Endodermal cell (in vitro differentiated cells): ENCODE measurements around the gene HOGA1. TPM values are rescaled to one million over a fixed set of nuclear protein-coding genes. Genes with fewer than 3 reads are reported as not detected.

Source experiments
- DNase-seq: peaks from one replicate; pipeline ENCODE4 v3.0.0-alpha.2; 2017
- H3K27ac ChIP-seq: 2 replicates; pipeline ENCODE4 v1.5.1; 2013; ENCODE audit warnings: mild to moderate bottlenecking, low read depth, low read length, moderate library complexity
- H3K27me3 ChIP-seq: 2 replicates; pipeline ENCODE4 v1.6.1; 2013; ENCODE audit warnings: mild to moderate bottlenecking, low read length, moderate library complexity; ENCODE audit not compliant: insufficient read depth, control insufficient read depth, poor library complexity, severe bottlenecking
- H3K36me3 ChIP-seq: 2 replicates; pipeline ENCODE4 v1.7.0; 2013; ENCODE audit warnings: mild to moderate bottlenecking, low read length, moderate library complexity; ENCODE audit not compliant: control insufficient read depth, insufficient read depth
- H3K4me1 ChIP-seq: one replicate; pipeline ENCODE4 v1.7.0; 2013; ENCODE audit warnings: low read length; ENCODE audit not compliant: control insufficient read depth, insufficient read depth
- H3K4me3 ChIP-seq: 2 replicates; pipeline ENCODE4 v1.5.1; 2013; ENCODE audit warnings: mild to moderate bottlenecking, low read length, moderate library complexity
- H3K9ac ChIP-seq: 2 replicates; pipeline ENCODE4 v1.6.1; 2013; ENCODE audit warnings: mild to moderate bottlenecking, low read length, moderate library complexity; ENCODE audit not compliant: poor library complexity, severe bottlenecking; ENCODE audit errors: extremely low read depth
- H3K9me3 ChIP-seq: 2 replicates; pipeline ENCODE4 v1.6.1; 2013; ENCODE audit warnings: mild to moderate bottlenecking, low read length, moderate library complexity; ENCODE audit not compliant: control insufficient read depth
- H3K27ac Mint-ChIP-seq: 2 replicates; pipeline ENCODE4 v1.8.0; 2020; ENCODE audit warnings: mixed read lengths
- H3K27me3 Mint-ChIP-seq: 2 replicates; pipeline ENCODE4 v1.8.0; 2021; ENCODE audit warnings: mild to moderate bottlenecking, mixed read lengths; ENCODE audit not compliant: insufficient read depth
- H3K36me3 Mint-ChIP-seq: 2 replicates; pipeline ENCODE4 v1.8.0; 2020; ENCODE audit warnings: low read depth, mixed read lengths
- H3K4me1 Mint-ChIP-seq: 2 replicates; pipeline ENCODE4 v1.8.0; 2020; ENCODE audit warnings: mixed read lengths
- H3K4me3 Mint-ChIP-seq: 2 replicates; pipeline ENCODE4 v1.8.0; 2020; ENCODE audit warnings: mild to moderate bottlenecking, moderate library complexity, mixed read lengths
- H3K9me3 Mint-ChIP-seq: 2 replicates; pipeline ENCODE4 v1.8.0; 2020; ENCODE audit warnings: mild to moderate bottlenecking, mixed read lengths
- WGBS, 2 experiments: methylation state at CpG; one replicate each; pipeline versions ENCODE4 v1.1.5 to v1.1.7; 2013; ENCODE audit warnings: missing lambda C conversion rate in 2 of 2, mixed read lengths in 1 of 2; ENCODE audit not compliant: insufficient coverage in 1 of 2, insufficient read length in 1 of 2; 5-methylcytosine and 5-hydroxymethylcytosine counted together
- total RNA-seq, 2 donors: library from RNA; stranded (reverse); fragmentation: NEBNext Ultra II Directional in 1 of 2; extraction: Animal tissue kit (Norgen Biotek cat#: 25700) in 1 of 2; gene quantifications; 2 replicates in 1 of 2; 3 replicates in 1 of 2; pipeline ENCODE4 v1.2.1, GENCODE V29; 2021
- TF ChIP-seq, protein P1 (sequence below): fragments of 200-600 bp; sonication (generic); conservative IDR thresholded peaks from 2 replicates; pipeline ENCODE4 v1.5.0; 2021; ENCODE audit warnings: antibody characterized with exemption, mild to moderate bottlenecking

HOGA1 gene
- total RNA-seq, 2 donors from 2014 or later: 0.15 to 1.7 TPM

DNA sequence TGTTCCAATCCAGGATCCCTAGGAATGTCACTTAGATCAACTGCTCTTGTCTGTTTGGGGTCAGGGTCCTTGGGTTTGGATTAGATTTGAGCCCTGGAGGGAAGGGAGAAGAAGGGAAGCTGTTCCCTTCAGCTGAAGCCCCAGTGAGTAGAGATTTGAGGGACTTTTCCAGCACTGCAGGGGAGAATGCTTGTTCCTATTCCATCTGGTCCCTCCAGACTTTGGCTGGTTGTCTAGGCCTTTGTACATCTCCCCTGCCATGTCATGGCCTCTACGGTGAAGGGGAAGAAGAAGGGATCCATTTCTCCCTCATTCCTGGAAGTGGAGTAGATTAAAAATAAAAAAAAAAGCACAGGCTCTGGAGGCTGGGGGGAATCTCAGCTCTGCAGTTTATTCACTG, 16.4 kb downstream of the HOGA1 start:
- Histone ChIP-seq H3K36me3 (no peaks in the 10 kb centered on the region), H3K4me1 (no peaks in the 10 kb centered on the region), H3K27me3 (no peaks in the 10 kb centered on the region), H3K27ac (no peak overlapping the region), H3K4me3 (no peak overlapping the region), H3K9ac (no peak overlapping the region), H3K9me3 (no peaks in the 10 kb centered on the region)
- TF ChIP-seq, protein P1, sequence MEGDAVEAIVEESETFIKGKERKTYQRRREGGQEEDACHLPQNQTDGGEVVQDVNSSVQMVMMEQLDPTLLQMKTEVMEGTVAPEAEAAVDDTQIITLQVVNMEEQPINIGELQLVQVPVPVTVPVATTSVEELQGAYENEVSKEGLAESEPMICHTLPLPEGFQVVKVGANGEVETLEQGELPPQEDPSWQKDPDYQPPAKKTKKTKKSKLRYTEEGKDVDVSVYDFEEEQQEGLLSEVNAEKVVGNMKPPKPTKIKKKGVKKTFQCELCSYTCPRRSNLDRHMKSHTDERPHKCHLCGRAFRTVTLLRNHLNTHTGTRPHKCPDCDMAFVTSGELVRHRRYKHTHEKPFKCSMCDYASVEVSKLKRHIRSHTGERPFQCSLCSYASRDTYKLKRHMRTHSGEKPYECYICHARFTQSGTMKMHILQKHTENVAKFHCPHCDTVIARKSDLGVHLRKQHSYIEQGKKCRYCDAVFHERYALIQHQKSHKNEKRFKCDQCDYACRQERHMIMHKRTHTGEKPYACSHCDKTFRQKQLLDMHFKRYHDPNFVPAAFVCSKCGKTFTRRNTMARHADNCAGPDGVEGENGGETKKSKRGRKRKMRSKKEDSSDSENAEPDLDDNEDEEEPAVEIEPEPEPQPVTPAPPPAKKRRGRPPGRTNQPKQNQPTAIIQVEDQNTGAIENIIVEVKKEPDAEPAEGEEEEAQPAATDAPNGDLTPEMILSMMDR: no peak
- Mint-ChIP-seq H3K27ac (no peak overlapping the region), H3K36me3 (no peaks in the 10 kb centered on the region), H3K27me3 (no peaks in the 10 kb centered on the region), H3K4me3 (no peak overlapping the region), H3K4me1 (no peaks in the 10 kb centered on the region), H3K9me3 (no peaks in the 10 kb centered on the region)
- 90% methylated on average over 1 of the region's 1 CpG; no CpG with 5 or more reads in 1 of the 2 experiments for WGBS, 2 experiments
- no peak for DNase-seq

DNA sequence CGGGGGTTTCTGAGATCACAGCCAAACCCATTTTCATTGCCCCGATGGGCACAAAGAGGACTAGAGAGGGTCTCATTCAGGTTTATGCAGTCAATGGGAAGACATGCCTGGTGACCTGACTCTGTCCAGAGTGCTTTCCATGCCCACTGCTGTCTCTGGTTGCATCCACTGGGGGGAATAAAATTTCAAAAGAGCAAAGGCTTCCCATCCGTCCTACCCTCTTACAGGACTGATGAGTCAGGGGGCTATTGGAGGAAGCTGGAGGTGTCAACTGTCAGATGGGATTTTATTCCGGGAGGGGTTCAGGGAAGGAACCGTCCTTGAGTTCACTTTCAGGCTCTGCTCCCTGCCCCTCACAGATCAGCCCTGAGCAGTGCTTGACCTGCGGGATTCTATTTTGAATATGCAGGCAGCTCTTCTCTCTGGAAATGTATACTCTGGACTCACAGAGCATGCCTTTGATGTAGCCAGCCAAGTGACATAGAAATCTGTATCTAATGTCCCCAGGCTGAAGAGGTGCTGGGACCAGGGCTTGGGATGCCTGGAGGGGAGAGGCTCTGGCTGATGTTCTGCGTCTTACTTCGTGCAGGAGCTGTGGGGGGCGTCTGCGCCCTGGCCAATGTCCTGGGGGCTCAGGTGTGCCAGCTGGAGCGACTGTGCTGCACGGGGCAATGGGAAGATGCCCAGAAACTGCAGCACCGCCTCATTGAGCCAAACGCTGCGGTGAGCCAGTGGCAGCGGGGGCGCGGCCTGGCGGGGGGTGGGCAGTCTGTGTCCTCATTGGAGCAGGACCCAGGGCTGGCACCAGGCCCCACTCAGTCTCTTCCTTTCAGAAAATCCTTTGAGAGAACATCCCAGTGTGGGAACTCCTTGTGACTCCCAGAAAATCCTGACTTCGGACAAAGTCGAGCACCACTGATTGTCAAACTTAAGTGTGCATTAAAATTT, 17.4 kb downstream of the HOGA1 start:
- TF ChIP-seq, protein P1: no peak
- no peak overlapping the region for H3K27ac Mint-ChIP-seq
- H3K4me1 Mint-ChIP-seq: no peaks in the 10 kb centered on the region
- Histone ChIP-seq H3K9me3 (no peaks in the 10 kb centered on the region), H3K4me3 (no peak overlapping the region), H3K36me3 (no peaks in the 10 kb centered on the region), H3K27me3 (no peaks in the 10 kb centered on the region), H3K4me1 (no peaks in the 10 kb centered on the region), H3K9ac (no peak overlapping the region), H3K27ac (no peak overlapping the region)
- 81 to 88% methylated on average over 20 to 21 of the region's 21 CpGs for WGBS, 2 experiments
- H3K4me3 Mint-ChIP-seq: no peak overlapping the region
- H3K36me3 Mint-ChIP-seq: no peaks in the 10 kb centered on the region
- no peaks in the 10 kb centered on the region for H3K9me3 Mint-ChIP-seq
- DNase-seq: no peak
- H3K27me3 Mint-ChIP-seq: no peaks in the 10 kb centered on the region

DNA sequence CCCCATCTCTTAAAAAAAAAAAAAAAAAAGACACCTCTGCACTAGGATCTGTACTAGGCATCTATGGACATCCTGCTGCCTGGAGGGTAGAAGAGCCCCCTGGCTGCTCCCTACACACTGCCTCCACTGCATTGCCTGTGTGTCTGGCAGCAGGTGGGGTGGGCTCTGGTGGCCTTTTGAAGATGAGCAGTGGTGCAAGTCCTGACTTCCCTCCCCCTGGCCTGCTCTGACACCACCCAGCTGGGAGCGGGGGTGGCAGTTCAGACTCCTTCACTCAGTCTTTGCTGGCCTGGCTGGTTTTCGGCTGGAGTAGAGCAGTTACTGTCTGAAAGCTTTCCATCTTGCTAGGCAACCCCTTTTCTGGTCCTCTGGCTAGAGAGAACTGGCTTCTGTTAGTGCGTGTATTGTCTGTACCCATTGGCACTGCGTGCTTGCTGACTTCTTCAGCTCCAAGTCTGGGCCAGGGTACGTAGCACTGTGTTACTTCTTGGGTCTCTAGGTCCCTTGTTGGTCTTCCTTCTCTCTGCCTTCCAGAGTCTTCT, 23.0 kb downstream of the HOGA1 start:
- peaks cover 4% of the 10 kb centered on the region for H3K4me1 Mint-ChIP-seq
- Histone ChIP-seq H3K4me3 (no peak overlapping the region), H3K9me3 (no peaks in the 10 kb centered on the region), H3K4me1 (no peaks in the 10 kb centered on the region), H3K9ac (no peak overlapping the region), H3K27me3 (no peaks in the 10 kb centered on the region), H3K27ac (no peak overlapping the region), H3K36me3 (no peaks in the 10 kb centered on the region)
- H3K36me3 Mint-ChIP-seq: no peaks in the 10 kb centered on the region
- no peak overlapping the region for H3K4me3 Mint-ChIP-seq
- no peaks in the 10 kb centered on the region for H3K9me3 Mint-ChIP-seq
- DNase-seq: no peak
- 93% methylated on average over 4 to 5 of the region's 5 CpGs for WGBS, 2 experiments
- TF ChIP-seq, protein P1: no peak
- no peaks in the 10 kb centered on the region for H3K27me3 Mint-ChIP-seq
- no peak overlapping the region for H3K27ac Mint-ChIP-seq
